Liver (tissue), 3 donors: ENCODE measurements around the gene PRSS8.

Experiments used
- CTCF ChIP-seq: fragments of 150-350 bp; IDR thresholded peaks from 2 replicates; pipeline ENCODE4 v1.5.1; 2017; ENCODE audit warnings: improper control_type of control experiment, low read depth, low read length; ENCODE audit not compliant: missing input control
- HNF4G ChIP-seq: IDR thresholded peaks from 2 replicates; pipeline ENCODE4 v1.6.1; 2016; ENCODE audit warnings: antibody characterized with exemption
- NR2F2 ChIP-seq: IDR thresholded peaks from 2 replicates; pipeline ENCODE4 v1.6.1; 2016; ENCODE audit warnings: antibody characterized with exemption
- RAD21 ChIP-seq, 2 donors: IDR thresholded peaks; 2 replicates each; pipeline ENCODE4 v1.6.1; 2016; ENCODE audit warnings: antibody characterized with exemption in 2 of 2, mild to moderate bottlenecking in 2 of 2
- REST ChIP-seq: IDR thresholded peaks from 2 replicates; pipeline ENCODE4 v1.6.1; 2016; ENCODE audit warnings: antibody characterized with exemption, mild to moderate bottlenecking
- TAF1 ChIP-seq: conservative IDR thresholded peaks from 2 replicates; pipeline ENCODE4 v1.6.1; 2016; ENCODE audit warnings: antibody characterized with exemption, mild to moderate bottlenecking
- donor health status: healthy.
- donor health status: healthy.

GRCh38 chr16:31130899-31131298 lies 4.6 kb downstream of the PRSS8 start:
- TF ChIP-seq REST (no peak), CTCF (no peak), RAD21 (IDR thresholded peaks at IDR 0.05) (no peak), NR2F2 (no peak), HNF4G (no peak), TAF1 (no peak)
